NCI-H82 treated with DMSO at 0.1 percent for 48 hours (cell line): ENCODE measurements around the gene MAN1C1.

Source experiments
- DNase-seq: peaks from one replicate; lab custom pipeline; 2025; ENCODE audit not compliant: unreplicated experiment; lab: John Stamatoyannopoulos, UW

Gene MAN1C1

GRCh38 chr1:25774206-25774803 lies 157.7 kb downstream of the MAN1C1 start:
- DNase-seq = no peak

- no peak for DNase-seq
Measured at GRCh38 chr1:25774921-25775771, 158.6 kb downstream of the MAN1C1 start.

- no peak for DNase-seq
Measured at GRCh38 chr1:25779388-25779787, 162.8 kb downstream of the MAN1C1 start.

GRCh38 chr1:25779894-25780293 lies 163.3 kb downstream of the MAN1C1 start:
- DNase-seq = no peak

- DNase-seq = no peak
Measured at GRCh38 chr1:25780318-25781129, 163.9 kb downstream of the MAN1C1 start.

- no peak for DNase-seq
Measured at GRCh38 chr1:25781130-25781433, 164.5 kb downstream of the MAN1C1 start.

GRCh38 chr1:25782608-25783201 lies 166.1 kb downstream of the MAN1C1 start:
- no peak for DNase-seq

GRCh38 chr1:25784575-25785051 lies 168.0 kb downstream of the MAN1C1 start:
- no peak for DNase-seq

GRCh38 chr1:25785333-25786067 lies 168.9 kb downstream of the MAN1C1 start:
- no peak for DNase-seq

- DNase-seq = no peak
Measured at GRCh38 chr1:25786887-25787759, 170.5 kb downstream of the MAN1C1 start.

GRCh38 chr1:25787760-25788166 lies 171.2 kb downstream of the MAN1C1 start:
- DNase-seq = no peak

- DNase-seq = no peak
Measured at GRCh38 chr1:25790472-25790871, 173.9 kb downstream of the MAN1C1 start.

GRCh38 chr1:25792115-25792514 lies 175.5 kb downstream of the MAN1C1 start:
- DNase-seq = no peak

- DNase-seq = no peak
Measured at GRCh38 chr1:25793585-25794170, 177.1 kb downstream of the MAN1C1 start.

- peak; percentile 51 for DNase-seq
Measured at GRCh38 chr1:25794325-25794724, 177.7 kb downstream of the MAN1C1 start.

GRCh38 chr1:25795211-25795610 lies 178.6 kb downstream of the MAN1C1 start:
- DNase-seq = no peak

GRCh38 chr1:25795946-25796810 lies 179.6 kb downstream of the MAN1C1 start:
- no peak for DNase-seq

GRCh38 chr1:25796811-25797458 lies 180.3 kb downstream of the MAN1C1 start:
- peak; percentile 68 for DNase-seq
